ENCODE data around the gene PRR7.
"Not testable (repeated sequence)": the region's sequence is repeated elsewhere in the genome, so short reads cannot be mapped to it uniquely, and the experiment has no call there.

DNA sequence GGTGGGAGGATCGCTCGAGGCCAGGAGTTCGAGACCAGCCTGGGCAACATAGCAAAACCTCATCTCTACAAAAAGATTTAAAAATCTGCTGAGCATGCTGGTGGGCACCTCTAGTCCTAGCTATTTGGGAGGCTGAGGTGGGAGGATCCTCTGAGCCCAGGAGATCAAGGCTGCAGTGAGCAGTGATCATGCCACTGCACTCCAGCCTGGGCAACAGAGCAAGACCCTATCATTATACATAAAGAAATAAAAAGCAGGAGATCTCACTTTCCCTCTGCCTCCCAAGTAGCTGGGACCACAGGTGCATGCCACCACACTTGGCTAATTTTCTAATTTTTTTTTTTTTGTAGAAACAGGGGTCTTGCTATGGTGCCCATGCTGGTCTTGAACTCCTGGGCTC lies 39.1 kb downstream of the PRR7 start:
- TF ChIP-seq ZNF530 (CRISPR knock-in tag; IDR thresholded peaks at IDR 0.05; ENCODE audit: low read depth); MED13 (CRISPR knock-in tag; IDR thresholded peaks at IDR 0.05); EZH2 (conservative IDR thresholded peaks at IDR 0.05; ENCODE audit: low read depth, low read length); EP300 (IDR thresholded peaks at IDR 0.05; ENCODE audit: low read depth in 2 of 2, low read length in 2 of 2); EP300 (CRISPR knock-in tag; IDR thresholded peaks at IDR 0.05; ENCODE audit: borderline replicate concordance); MYC (CRISPR knock-in tag; IDR thresholded peaks at IDR 0.05; ENCODE audit: borderline replicate concordance): not testable (repeated sequence)
- TF ChIP-seq, protein P1, sequence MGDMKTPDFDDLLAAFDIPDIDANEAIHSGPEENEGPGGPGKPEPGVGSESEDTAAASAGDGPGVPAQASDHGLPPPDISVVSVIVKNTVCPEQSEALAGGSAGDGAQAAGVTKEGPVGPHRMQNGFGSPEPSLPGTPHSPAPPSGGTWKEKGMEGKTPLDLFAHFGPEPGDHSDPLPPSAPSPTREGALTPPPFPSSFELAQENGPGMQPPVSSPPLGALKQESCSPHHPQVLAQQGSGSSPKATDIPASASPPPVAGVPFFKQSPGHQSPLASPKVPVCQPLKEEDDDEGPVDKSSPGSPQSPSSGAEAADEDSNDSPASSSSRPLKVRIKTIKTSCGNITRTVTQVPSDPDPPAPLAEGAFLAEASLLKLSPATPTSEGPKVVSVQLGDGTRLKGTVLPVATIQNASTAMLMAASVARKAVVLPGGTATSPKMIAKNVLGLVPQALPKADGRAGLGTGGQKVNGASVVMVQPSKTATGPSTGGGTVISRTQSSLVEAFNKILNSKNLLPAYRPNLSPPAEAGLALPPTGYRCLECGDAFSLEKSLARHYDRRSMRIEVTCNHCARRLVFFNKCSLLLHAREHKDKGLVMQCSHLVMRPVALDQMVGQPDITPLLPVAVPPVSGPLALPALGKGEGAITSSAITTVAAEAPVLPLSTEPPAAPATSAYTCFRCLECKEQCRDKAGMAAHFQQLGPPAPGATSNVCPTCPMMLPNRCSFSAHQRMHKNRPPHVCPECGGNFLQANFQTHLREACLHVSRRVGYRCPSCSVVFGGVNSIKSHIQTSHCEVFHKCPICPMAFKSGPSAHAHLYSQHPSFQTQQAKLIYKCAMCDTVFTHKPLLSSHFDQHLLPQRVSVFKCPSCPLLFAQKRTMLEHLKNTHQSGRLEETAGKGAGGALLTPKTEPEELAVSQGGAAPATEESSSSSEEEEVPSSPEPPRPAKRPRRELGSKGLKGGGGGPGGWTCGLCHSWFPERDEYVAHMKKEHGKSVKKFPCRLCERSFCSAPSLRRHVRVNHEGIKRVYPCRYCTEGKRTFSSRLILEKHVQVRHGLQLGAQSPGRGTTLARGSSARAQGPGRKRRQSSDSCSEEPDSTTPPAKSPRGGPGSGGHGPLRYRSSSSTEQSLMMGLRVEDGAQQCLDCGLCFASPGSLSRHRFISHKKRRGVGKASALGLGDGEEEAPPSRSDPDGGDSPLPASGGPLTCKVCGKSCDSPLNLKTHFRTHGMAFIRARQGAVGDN (CRISPR knock-in tag; IDR thresholded peaks at IDR 0.05) = not testable (repeated sequence)
- TF ChIP-seq, protein P2, sequence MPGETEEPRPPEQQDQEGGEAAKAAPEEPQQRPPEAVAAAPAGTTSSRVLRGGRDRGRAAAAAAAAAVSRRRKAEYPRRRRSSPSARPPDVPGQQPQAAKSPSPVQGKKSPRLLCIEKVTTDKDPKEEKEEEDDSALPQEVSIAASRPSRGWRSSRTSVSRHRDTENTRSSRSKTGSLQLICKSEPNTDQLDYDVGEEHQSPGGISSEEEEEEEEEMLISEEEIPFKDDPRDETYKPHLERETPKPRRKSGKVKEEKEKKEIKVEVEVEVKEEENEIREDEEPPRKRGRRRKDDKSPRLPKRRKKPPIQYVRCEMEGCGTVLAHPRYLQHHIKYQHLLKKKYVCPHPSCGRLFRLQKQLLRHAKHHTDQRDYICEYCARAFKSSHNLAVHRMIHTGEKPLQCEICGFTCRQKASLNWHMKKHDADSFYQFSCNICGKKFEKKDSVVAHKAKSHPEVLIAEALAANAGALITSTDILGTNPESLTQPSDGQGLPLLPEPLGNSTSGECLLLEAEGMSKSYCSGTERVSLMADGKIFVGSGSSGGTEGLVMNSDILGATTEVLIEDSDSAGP (CRISPR knock-in tag; IDR thresholded peaks at IDR 0.05; ENCODE audit: borderline replicate concordance) = not testable (repeated sequence)

Data from HepG2 (cell line).